Measurements from ENCODE around the gene AP1B1.
A peak's percentile ranks its signal among the peaks of the same experiment; 100 is the strongest.

- peak; percentile 49 for TF ChIP-seq POLR2AphosphoS5 (IDR thresholded peaks at IDR 0.05)
- TF ChIP-seq CTCF (IDR thresholded peaks at IDR 0.05) = peak in 3 of 4 experiments; percentile 15 to 46 (median 17)
- TF ChIP-seq POLR2A (IDR thresholded peaks at IDR 0.05) = peak; percentile 40
Measured at GRCh38 chr22:29306835-29307595, 81.4 kb downstream of the AP1B1 start.
